BLaER1 treated with 17β-estradiol and CSF1 and Interleukin-3, amounts not matched to agents 10 nM and 100 nM (cell line): ENCODE measurements around the gene ZCCHC7.

ENCODE experiments used
- H3K27ac ChIP-seq, 11 experiments: shearing (Covaris generic); formaldehyde crosslinking; 2 replicates each; pipeline ENCODE4 v1.8.1; 2022
- H3K27me3 ChIP-seq, 11 experiments: shearing (Covaris generic); formaldehyde crosslinking; 2 replicates each; pipeline ENCODE4 v1.8.1; 2022
- H3K36me3 ChIP-seq, 11 experiments: shearing (Covaris generic); formaldehyde crosslinking; 2 replicates each; pipeline ENCODE4 v1.8.1; 2022
- H3K4me1 ChIP-seq, 10 experiments: shearing (Covaris generic); formaldehyde crosslinking; 2 replicates each; pipeline ENCODE4 v1.8.1; 2022
- H3K4me2 ChIP-seq, 11 experiments: shearing (Covaris generic); formaldehyde crosslinking; 2 replicates each; pipeline ENCODE4 v1.8.1; 2022
- H3K4me3 ChIP-seq, 10 experiments: shearing (Covaris generic); formaldehyde crosslinking; 2 replicates each; pipeline ENCODE4 v1.8.1; 2022
- H3K9ac ChIP-seq, 11 experiments: shearing (Covaris generic); formaldehyde crosslinking; 2 replicates each; pipeline ENCODE4 v1.8.1; 2022
- H3K9me3 ChIP-seq, 11 experiments: shearing (Covaris generic); formaldehyde crosslinking; replicated peaks in 1 of 11; 2 replicates each; pipeline ENCODE4 v1.8.1; 2022
- H4K20me1 ChIP-seq, 11 experiments: shearing (Covaris generic); formaldehyde crosslinking; 2 replicates each; pipeline ENCODE4 v1.8.1; 2022
- Cebpa-rat ChIP-seq, 11 experiments: shearing (Covaris generic); IDR thresholded peaks; 2 replicates each; pipeline ENCODE4 v1.8.1; 2022

ZCCHC7 gene

GRCh38 chr9:37364136-37364535 lies 243.8 kb downstream of the ZCCHC7 start:
- H3K27me3 ChIP-seq = no peaks in the 10 kb centered on the region
- peak overlapping the region in 4 of 11 experiments; percentile 6 to 26 (median 20); a peak in 3 of 22 replicates for H3K27ac ChIP-seq
- no peak overlapping the region for H3K4me3 ChIP-seq
- H3K4me2 ChIP-seq = peak overlapping the region in 8 of 11 experiments; percentile 14 to 56 (median 30); a peak in 12 of 22 replicates
- peaks cover 0 to 8% (median 0%) of the 10 kb centered on the region in 11 experiments; a peak in 3 of 22 replicates for H4K20me1 ChIP-seq
- H3K9me3 ChIP-seq = peaks cover 0 to 22% (median 0%) of the 10 kb centered on the region in 11 experiments; a peak in 8 of 22 replicates
- TF ChIP-seq Cebpa-rat (IDR thresholded peaks at IDR 0.05) = no peak
- H3K4me1 ChIP-seq = peaks cover 0 to 57% (median 34%) of the 10 kb centered on the region in 10 experiments; a peak in 17 of 20 replicates
- H3K36me3 ChIP-seq = peaks cover 2 to 28% (median 16%) of the 10 kb centered on the region in 11 experiments; a peak in 17 of 22 replicates
- H3K9ac ChIP-seq = no peak overlapping the region

GRCh38 chr9:37364751-37365360 lies 244.5 kb downstream of the ZCCHC7 start:
- H4K20me1 ChIP-seq = peaks cover 0 to 8% (median 0%) of the 10 kb centered on the region in 11 experiments; a peak in 3 of 22 replicates

GRCh38 chr9:37369671-37370070 lies 249.3 kb downstream of the ZCCHC7 start:
- Histone ChIP-seq H3K9me3 (peaks cover 0 to 22% (median 0%) of the 10 kb centered on the region in 11 experiments; a peak in 8 of 22 replicates), H3K4me1 (peaks cover 34 to 78% (median 68%) of the 10 kb centered on the region in 10 experiments), H3K36me3 (no peaks in the 10 kb centered on the region), H3K9ac (peak overlapping the region in 7 of 11 experiments; percentile 68 to 83 (median 78); a peak in 14 of 22 replicates), H3K27me3 (no peaks in the 10 kb centered on the region), H3K4me2 (peak overlapping the region; percentile 74 to 94 (median 86); a peak in 21 of 22 replicates), H3K27ac (peak overlapping the region in 10 of 11 experiments; percentile 35 to 95 (median 89); a peak in 18 of 22 replicates), H3K4me3 (no peak overlapping the region), H4K20me1 (no peaks in the 10 kb centered on the region; a peak in 1 of 22 replicates)
- TF ChIP-seq Cebpa-rat (IDR thresholded peaks at IDR 0.05) = peak in 4 of 11 experiments; percentile 48 to 83 (median 68); a peak in 8 of 22 replicates

More at GRCh38 chr9:37364751-37365360, 244.5 kb downstream of the ZCCHC7 start:
- Histone ChIP-seq H3K4me3 (no peak overlapping the region), H3K27ac (peak overlapping the region in 4 of 11 experiments; percentile 6 to 26 (median 20); a peak in 3 of 22 replicates), H3K9me3 (peaks cover 0 to 22% (median 0%) of the 10 kb centered on the region in 11 experiments; a peak in 8 of 22 replicates), H3K27me3 (no peaks in the 10 kb centered on the region), H3K36me3 (peaks cover 0 to 21% (median 10%) of the 10 kb centered on the region in 11 experiments; a peak in 9 of 22 replicates), H3K4me2 (peak overlapping the region in 2 of 11 experiments; percentile 27 to 56; a peak in 3 of 22 replicates), H3K4me1 (peaks cover 6 to 64% (median 41%) of the 10 kb centered on the region in 10 experiments; a peak in 19 of 20 replicates), H3K9ac (no peak overlapping the region)
- TF ChIP-seq Cebpa-rat (IDR thresholded peaks at IDR 0.05) = no peak

- Histone ChIP-seq H3K27ac (peak overlapping the region in 10 of 11 experiments; percentile 35 to 95 (median 89); a peak in 18 of 22 replicates), H3K9ac (peak overlapping the region in 8 of 11 experiments; percentile 49 to 83 (median 76); a peak in 15 of 22 replicates), H3K4me2 (peak overlapping the region; percentile 74 to 94 (median 86)), H3K9me3 (peaks cover 0 to 22% (median 0%) of the 10 kb centered on the region in 11 experiments; a peak in 8 of 22 replicates), H3K36me3 (no peaks in the 10 kb centered on the region), H3K27me3 (no peaks in the 10 kb centered on the region), H3K4me3 (no peak overlapping the region), H3K4me1 (peaks cover 34 to 81% (median 73%) of the 10 kb centered on the region in 10 experiments), H4K20me1 (no peaks in the 10 kb centered on the region)
- no peak for TF ChIP-seq Cebpa-rat (IDR thresholded peaks at IDR 0.05)
Measured at GRCh38 chr9:37370282-37370681, 249.9 kb downstream of the ZCCHC7 start.

GRCh38 chr9:37370968-37371563 lies 250.7 kb downstream of the ZCCHC7 start:
- Histone ChIP-seq H3K4me3 (peak overlapping the region in 5 of 10 experiments; percentile 6 to 32 (median 25); a peak in 7 of 20 replicates), H3K4me2 (peak overlapping the region; percentile 74 to 94 (median 86)), H3K9me3 (peaks cover 0 to 19% (median 0%) of the 10 kb centered on the region in 11 experiments; a peak in 8 of 22 replicates), H3K9ac (peak overlapping the region in 10 of 11 experiments; percentile 43 to 84 (median 72); a peak in 17 of 22 replicates), H3K27me3 (no peaks in the 10 kb centered on the region), H3K27ac (peak overlapping the region in 10 of 11 experiments; percentile 46 to 95 (median 89); a peak in 19 of 22 replicates), H3K4me1 (peaks cover 34 to 89% (median 81%) of the 10 kb centered on the region in 10 experiments), H3K36me3 (no peaks in the 10 kb centered on the region), H4K20me1 (no peaks in the 10 kb centered on the region)
- TF ChIP-seq Cebpa-rat (IDR thresholded peaks at IDR 0.05) = peak in 8 of 11 experiments; percentile 52 to 97 (median 94); a peak in 15 of 22 replicates

GRCh38 chr9:37371565-37372464 lies 251.4 kb downstream of the ZCCHC7 start:
- peak overlapping the region; percentile 74 to 94 (median 86) for H3K4me2 ChIP-seq
- H3K4me1 ChIP-seq = peaks cover 34 to 96% (median 86%) of the 10 kb centered on the region in 10 experiments
- peak overlapping the region in 10 of 11 experiments; percentile 46 to 95 (median 89); a peak in 20 of 22 replicates for H3K27ac ChIP-seq

GRCh38 chr9:37372839-37373238 lies 252.5 kb downstream of the ZCCHC7 start:
- H3K4me1 ChIP-seq = peaks cover 34 to 93% (median 83%) of the 10 kb centered on the region in 10 experiments

More at GRCh38 chr9:37371565-37372464, 251.4 kb downstream of the ZCCHC7 start:
- Histone ChIP-seq H3K9me3 (peaks cover 0 to 15% (median 0%) of the 10 kb centered on the region in 11 experiments; a peak in 7 of 22 replicates), H3K4me3 (peak overlapping the region in 5 of 10 experiments; percentile 6 to 32 (median 25); a peak in 7 of 20 replicates), H3K9ac (peak overlapping the region in 10 of 11 experiments; percentile 43 to 84 (median 72); a peak in 18 of 22 replicates), H3K27me3 (no peaks in the 10 kb centered on the region), H3K36me3 (no peaks in the 10 kb centered on the region), H4K20me1 (no peaks in the 10 kb centered on the region)
- TF ChIP-seq Cebpa-rat (IDR thresholded peaks at IDR 0.05) = no peak

More at GRCh38 chr9:37372839-37373238, 252.5 kb downstream of the ZCCHC7 start:
- H3K9ac ChIP-seq = peak overlapping the region in 3 of 11 experiments; percentile 82 to 83 (median 82); a peak in 4 of 22 replicates
- H4K20me1 ChIP-seq = no peaks in the 10 kb centered on the region
- H3K27me3 ChIP-seq = no peaks in the 10 kb centered on the region
- peak overlapping the region in 9 of 11 experiments; percentile 82 to 94 (median 91); a peak in 16 of 22 replicates for H3K4me2 ChIP-seq
- TF ChIP-seq Cebpa-rat (IDR thresholded peaks at IDR 0.05) = no peak
- no peak overlapping the region for H3K4me3 ChIP-seq
- H3K9me3 ChIP-seq = peaks cover 0 to 5% (median 0%) of the 10 kb centered on the region in 11 experiments; a peak in 6 of 22 replicates
- peak overlapping the region in 6 of 11 experiments; percentile 89 to 95 (median 91); a peak in 10 of 22 replicates for H3K27ac ChIP-seq
- H3K36me3 ChIP-seq = no peaks in the 10 kb centered on the region
